Endodermal cell (in vitro differentiated cells): Measurements from ENCODE around the gene MSLN. TPM values are rescaled to one million over a fixed set of nuclear protein-coding genes. Genes with fewer than 3 reads are reported as not detected.

Source experiments
- DNase-seq: peaks from one replicate; pipeline ENCODE4 v3.0.0-alpha.2; 2017
- H3K27ac ChIP-seq: 2 replicates; pipeline ENCODE4 v1.5.1; 2013; ENCODE audit warnings: mild to moderate bottlenecking, low read depth, low read length, moderate library complexity
- H3K27me3 ChIP-seq: 2 replicates; pipeline ENCODE4 v1.6.1; 2013; ENCODE audit warnings: mild to moderate bottlenecking, low read length, moderate library complexity; ENCODE audit not compliant: insufficient read depth, control insufficient read depth, poor library complexity, severe bottlenecking
- H3K36me3 ChIP-seq: 2 replicates; pipeline ENCODE4 v1.7.0; 2013; ENCODE audit warnings: mild to moderate bottlenecking, low read length, moderate library complexity; ENCODE audit not compliant: control insufficient read depth, insufficient read depth
- H3K4me1 ChIP-seq: one replicate; pipeline ENCODE4 v1.7.0; 2013; ENCODE audit warnings: low read length; ENCODE audit not compliant: control insufficient read depth, insufficient read depth
- H3K4me3 ChIP-seq: 2 replicates; pipeline ENCODE4 v1.5.1; 2013; ENCODE audit warnings: mild to moderate bottlenecking, low read length, moderate library complexity
- H3K9ac ChIP-seq: 2 replicates; pipeline ENCODE4 v1.6.1; 2013; ENCODE audit warnings: mild to moderate bottlenecking, low read length, moderate library complexity; ENCODE audit not compliant: poor library complexity, severe bottlenecking; ENCODE audit errors: extremely low read depth
- H3K9me3 ChIP-seq: 2 replicates; pipeline ENCODE4 v1.6.1; 2013; ENCODE audit warnings: mild to moderate bottlenecking, low read length, moderate library complexity; ENCODE audit not compliant: control insufficient read depth
- H3K27ac Mint-ChIP-seq: 2 replicates; pipeline ENCODE4 v1.8.0; 2020; ENCODE audit warnings: mixed read lengths
- H3K27me3 Mint-ChIP-seq: 2 replicates; pipeline ENCODE4 v1.8.0; 2021; ENCODE audit warnings: mild to moderate bottlenecking, mixed read lengths; ENCODE audit not compliant: insufficient read depth
- H3K36me3 Mint-ChIP-seq: 2 replicates; pipeline ENCODE4 v1.8.0; 2020; ENCODE audit warnings: low read depth, mixed read lengths
- H3K4me1 Mint-ChIP-seq: 2 replicates; pipeline ENCODE4 v1.8.0; 2020; ENCODE audit warnings: mixed read lengths
- H3K4me3 Mint-ChIP-seq: 2 replicates; pipeline ENCODE4 v1.8.0; 2020; ENCODE audit warnings: mild to moderate bottlenecking, moderate library complexity, mixed read lengths
- H3K9me3 Mint-ChIP-seq: 2 replicates; pipeline ENCODE4 v1.8.0; 2020; ENCODE audit warnings: mild to moderate bottlenecking, mixed read lengths
- CTCF ChIP-seq: fragments of 200-600 bp; sonication (generic); conservative IDR thresholded peaks from 2 replicates; pipeline ENCODE4 v1.5.0; 2021; ENCODE audit warnings: antibody characterized with exemption, mild to moderate bottlenecking
- WGBS, 2 experiments: methylation state at CpG; one replicate each; pipeline versions ENCODE4 v1.1.5 to v1.1.7; 2013; ENCODE audit warnings: missing lambda C conversion rate in 2 of 2, mixed read lengths in 1 of 2; ENCODE audit not compliant: insufficient coverage in 1 of 2, insufficient read length in 1 of 2; 5-methylcytosine and 5-hydroxymethylcytosine counted together
- total RNA-seq, 2 donors: library from RNA; stranded (reverse); fragmentation: NEBNext Ultra II Directional in 1 of 2; extraction: Animal tissue kit (Norgen Biotek cat#: 25700) in 1 of 2; gene quantifications; 2 replicates in 1 of 2; 3 replicates in 1 of 2; pipeline ENCODE4 v1.2.1, GENCODE V29; 2021

MSLN gene
- total RNA-seq, 2 donors from 2014 or later: 0.42 to 0.86 TPM

DNA sequence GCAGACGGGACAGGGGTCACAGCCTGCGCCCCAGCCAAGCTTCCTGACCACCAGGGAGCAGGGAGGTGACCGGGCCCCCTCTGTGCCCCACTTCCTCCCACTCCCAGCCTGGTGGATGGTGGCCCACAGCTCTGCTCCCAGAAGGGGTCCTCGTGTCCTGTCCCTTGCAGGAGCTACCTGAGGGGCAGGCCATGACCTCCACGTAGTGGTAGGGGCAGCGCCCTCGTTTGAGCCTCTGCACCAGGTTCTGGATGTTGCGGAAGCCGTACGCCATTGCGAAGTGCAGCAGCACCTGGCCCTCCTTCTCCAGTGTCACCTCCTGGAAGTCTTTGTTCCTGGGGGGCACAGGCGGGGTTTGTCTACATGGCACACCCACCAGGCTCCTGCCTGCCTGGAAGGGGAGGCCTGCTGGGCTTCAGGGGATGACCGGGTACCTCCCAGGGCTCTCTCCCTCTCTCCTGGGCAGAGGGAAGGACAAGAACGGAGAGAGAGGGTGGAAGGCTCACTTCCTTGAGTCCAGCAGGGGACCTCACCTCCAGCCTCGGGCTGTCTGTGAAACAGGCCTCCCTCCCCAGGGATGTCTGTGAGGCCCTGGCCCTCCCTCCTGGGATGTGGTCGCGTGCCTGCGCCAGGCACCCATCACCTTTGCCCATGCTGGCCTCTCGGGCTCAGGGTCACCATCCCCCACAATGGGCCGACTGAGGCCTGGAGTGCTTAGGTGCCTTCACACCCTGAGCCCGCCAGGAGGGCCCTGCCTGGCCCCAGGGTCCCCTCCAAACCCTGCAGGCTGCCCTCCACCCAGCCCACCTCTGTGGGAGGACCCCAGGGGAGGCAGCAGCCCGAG lies 29.6 kb upstream of the MSLN start:
- Histone ChIP-seq H3K9me3 (no peaks in the 10 kb centered on the region), H3K27me3 (peaks cover 15% of the 10 kb centered on the region), H3K9ac (no peak overlapping the region), H3K36me3 (peaks cover 15% of the 10 kb centered on the region), H3K4me1 (peaks cover 3% of the 10 kb centered on the region), H3K27ac (no peak overlapping the region), H3K4me3 (no peak overlapping the region)
- H3K9me3 Mint-ChIP-seq: no peaks in the 10 kb centered on the region
- H3K4me1 Mint-ChIP-seq: no peaks in the 10 kb centered on the region
- TF ChIP-seq CTCF: no peak
- WGBS, 2 experiments: 88 to 89% methylated on average over 18 to 22 of the region's 22 CpGs
- no peak overlapping the region for H3K27ac Mint-ChIP-seq
- peaks cover 6% of the 10 kb centered on the region for H3K27me3 Mint-ChIP-seq
- no peak overlapping the region for H3K4me3 Mint-ChIP-seq
- H3K36me3 Mint-ChIP-seq: peaks cover 16% of the 10 kb centered on the region
- no peak for DNase-seq

DNA sequence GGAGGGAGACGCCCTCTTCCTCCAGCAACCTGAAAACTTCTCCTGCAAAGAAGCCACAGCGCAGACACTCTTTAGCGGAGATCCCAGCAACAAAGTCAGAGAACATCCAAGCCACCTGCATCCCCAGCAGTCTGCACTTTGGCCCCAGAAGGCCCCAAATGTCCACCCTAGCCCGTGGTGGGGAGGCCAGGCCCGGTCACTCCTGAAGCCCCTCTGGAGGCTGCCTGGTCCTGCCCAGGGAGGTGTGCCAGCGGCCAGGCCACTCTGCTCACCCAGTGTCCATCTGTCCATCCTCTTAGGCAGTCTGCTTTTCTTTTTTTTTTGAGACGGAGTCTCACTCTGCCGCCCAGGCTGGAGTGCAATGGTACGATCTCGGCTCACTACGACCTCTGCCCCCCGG lies 28.2 kb upstream of the MSLN start:
- Mint-ChIP-seq H3K9me3 (no peaks in the 10 kb centered on the region), H3K36me3 (peaks cover 20% of the 10 kb centered on the region), H3K27ac (no peak overlapping the region), H3K4me3 (no peak overlapping the region), H3K27me3 (no peaks in the 10 kb centered on the region), H3K4me1 (no peaks in the 10 kb centered on the region)
- H3K27me3 ChIP-seq: peaks cover 5% of the 10 kb centered on the region
- DNase-seq: no peak
- no peak overlapping the region for H3K9ac ChIP-seq
- peaks cover 26% of the 10 kb centered on the region for H3K36me3 ChIP-seq
- H3K27ac ChIP-seq: no peak overlapping the region
- 95 to 96% methylated on average over 9 to 12 of the region's 12 CpGs for WGBS, 2 experiments
- no peak for TF ChIP-seq CTCF
- no peaks in the 10 kb centered on the region for H3K9me3 ChIP-seq
- H3K4me3 ChIP-seq: no peak overlapping the region
- peaks cover under 1% of the 10 kb centered on the region for H3K4me1 ChIP-seq

- peak; percentile 57 for TF ChIP-seq CTCF
- H3K9me3 Mint-ChIP-seq: no peaks in the 10 kb centered on the region
- 90 to 95% methylated on average over 9 to 13 of the region's 13 CpGs for WGBS, 2 experiments
- H3K27me3 Mint-ChIP-seq: no peaks in the 10 kb centered on the region
- peak; percentile 68 for DNase-seq
- peaks cover 32% of the 10 kb centered on the region for H3K36me3 ChIP-seq
- no peak overlapping the region for H3K27ac Mint-ChIP-seq
- no peak overlapping the region for H3K4me3 ChIP-seq
- peaks cover 23% of the 10 kb centered on the region for H3K36me3 Mint-ChIP-seq
- H3K4me3 Mint-ChIP-seq: no peak overlapping the region
- no peaks in the 10 kb centered on the region for H3K27me3 ChIP-seq
- H3K4me1 Mint-ChIP-seq: no peaks in the 10 kb centered on the region
- H3K27ac ChIP-seq: no peak overlapping the region
- H3K9me3 ChIP-seq: no peaks in the 10 kb centered on the region
- no peaks in the 10 kb centered on the region for H3K4me1 ChIP-seq
- no peak overlapping the region for H3K9ac ChIP-seq
Observed at GRCh38 chr16:732936-733335, 27.6 kb upstream of the MSLN start.
